SK-N-SH treated with all-trans-retinoic acid at 6 μM for 48 hours (cell line): ENCODE data around the gene MR1.

Experiments
- ATAC-seq: fragments of 200-7000 bp; cut with Tn5 transposase; 3 replicates; pipeline ENCODE4 v1.9.1; 2020; ENCODE audit warnings: mild to moderate bottlenecking, moderate library complexity
- ARNTL ChIP-seq: fragments of 450-650 bp; formaldehyde crosslinking; IDR thresholded peaks from 2 replicates; pipeline ENCODE4 v1.5.0; 2020; ENCODE audit warnings: low read depth, mild to moderate bottlenecking, moderate library complexity, borderline replicate concordance
- ESRRG ChIP-seq: fragments of 250-450 bp; sonication (Bioruptor Pico); IDR thresholded peaks from 2 replicates; pipeline ENCODE4 v1.6.1; 2021; ENCODE audit warnings: mild to moderate bottlenecking
- ISL1 ChIP-seq: fragments of 250-450 bp; sonication (Bioruptor Pico); IDR thresholded peaks from 2 replicates; pipeline ENCODE4 v2.1.2; 2022; ENCODE audit warnings: mild to moderate bottlenecking, moderate library complexity
- OSR1 ChIP-seq: fragments of 250-450 bp; sonication (Bioruptor Pico); IDR thresholded peaks from 2 replicates; pipeline ENCODE4 v1.8.0; 2022; ENCODE audit warnings: moderate library complexity, mild to moderate bottlenecking, inconsistent platforms
- RARB ChIP-seq: fragments of 250-450 bp; sonication (Bioruptor Pico); IDR thresholded peaks from 2 replicates; pipeline ENCODE4 v1.8.0; 2021; ENCODE audit warnings: mild to moderate bottlenecking, moderate library complexity
- SNAI2 ChIP-seq: fragments of 250-450 bp; sonication (Bioruptor Pico); IDR thresholded peaks from 2 replicates; pipeline ENCODE4 v1.5.0; 2020; ENCODE audit warnings: mild to moderate bottlenecking, moderate library complexity
- TCF4 ChIP-seq: fragments of 250-450 bp; sonication (Bioruptor Pico); IDR thresholded peaks from 2 replicates; pipeline ENCODE4 v1.8.0; 2021; ENCODE audit warnings: mild to moderate bottlenecking, moderate library complexity, borderline replicate concordance
- TOX ChIP-seq: fragments of 250-450 bp; sonication (Bioruptor Pico); IDR thresholded peaks from 2 replicates; pipeline ENCODE4 v1.8.0; 2021; ENCODE audit warnings: mild to moderate bottlenecking, moderate library complexity, borderline replicate concordance
- ZC3H10 ChIP-seq: fragments of 250-450 bp; sonication (Bioruptor Pico); IDR thresholded peaks from 2 replicates; pipeline ENCODE4 v1.5.1; 2021; ENCODE audit warnings: mild to moderate bottlenecking, moderate library complexity
- ZFP3 ChIP-seq: fragments of 250-450 bp; sonication (Bioruptor Pico); IDR thresholded peaks from 2 replicates; pipeline ENCODE4 v1.5.0; 2020; ENCODE audit warnings: mild to moderate bottlenecking, moderate library complexity
- ZFP30 ChIP-seq: fragments of 450-650 bp; formaldehyde crosslinking; IDR thresholded peaks from 2 replicates; pipeline ENCODE4 v1.5.0; 2022; ENCODE audit warnings: mild to moderate bottlenecking, moderate library complexity
- ZNF565 ChIP-seq: fragments of 450-650 bp; formaldehyde crosslinking; conservative IDR thresholded peaks from 2 replicates; pipeline ENCODE4 v1.5.0; 2020; ENCODE audit warnings: low read depth, mild to moderate bottlenecking, moderate library complexity
- ZNF70 ChIP-seq: fragments of 450-650 bp; formaldehyde crosslinking; IDR thresholded peaks from 2 replicates; pipeline ENCODE4 v1.5.0; 2020; ENCODE audit warnings: mild to moderate bottlenecking, moderate library complexity
- ZNF8 ChIP-seq: fragments of 450-650 bp; formaldehyde crosslinking; IDR thresholded peaks from 2 replicates; pipeline ENCODE4 v1.5.0; 2020; ENCODE audit warnings: mild to moderate bottlenecking, moderate library complexity
- TF ChIP-seq, protein P1 (sequence below): fragments of 250-450 bp; sonication (Bioruptor Pico); IDR thresholded peaks from 2 replicates; pipeline ENCODE4 v1.8.0; 2021; ENCODE audit warnings: low read depth, mild to moderate bottlenecking, moderate library complexity, borderline replicate concordance
- TF ChIP-seq, protein P2 (sequence below): fragments of 250-450 bp; sonication (Bioruptor Pico); IDR thresholded peaks from 2 replicates; pipeline ENCODE4 v1.5.1; 2021; ENCODE audit warnings: mild to moderate bottlenecking, moderate library complexity
- TF ChIP-seq, protein P3 (sequence below): fragments of 250-450 bp; sonication (Bioruptor Pico); IDR thresholded peaks from 2 replicates; pipeline ENCODE4 v1.5.1; 2020; ENCODE audit warnings: low read depth, mild to moderate bottlenecking, moderate library complexity
- TF ChIP-seq, protein P4 (sequence below): fragments of 250-450 bp; sonication (Bioruptor Pico); IDR thresholded peaks from 2 replicates; pipeline ENCODE4 v1.8.0; 2020; ENCODE audit warnings: mild to moderate bottlenecking, moderate library complexity, borderline replicate concordance

Gene MR1

DNA sequence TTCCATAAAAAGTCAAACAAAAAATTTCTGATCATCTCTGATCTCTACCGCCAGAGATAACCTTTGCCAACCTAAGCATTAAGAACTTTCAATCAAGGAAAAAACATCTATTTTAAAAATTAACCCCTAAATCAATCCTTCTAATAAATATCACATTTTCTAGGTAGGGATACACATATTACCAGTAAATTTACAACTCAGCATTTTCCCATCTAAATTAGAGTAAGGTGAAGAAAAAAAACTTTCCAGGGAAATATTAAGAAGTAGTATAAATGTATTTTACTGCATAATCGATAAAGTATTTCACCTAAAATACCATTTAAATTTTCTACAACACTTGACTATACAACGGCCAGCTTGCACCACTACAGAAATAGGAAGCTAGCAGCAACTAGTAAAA is 12.6 kb upstream of the MR1 start (continued):
- TF ChIP-seq, protein P1, sequence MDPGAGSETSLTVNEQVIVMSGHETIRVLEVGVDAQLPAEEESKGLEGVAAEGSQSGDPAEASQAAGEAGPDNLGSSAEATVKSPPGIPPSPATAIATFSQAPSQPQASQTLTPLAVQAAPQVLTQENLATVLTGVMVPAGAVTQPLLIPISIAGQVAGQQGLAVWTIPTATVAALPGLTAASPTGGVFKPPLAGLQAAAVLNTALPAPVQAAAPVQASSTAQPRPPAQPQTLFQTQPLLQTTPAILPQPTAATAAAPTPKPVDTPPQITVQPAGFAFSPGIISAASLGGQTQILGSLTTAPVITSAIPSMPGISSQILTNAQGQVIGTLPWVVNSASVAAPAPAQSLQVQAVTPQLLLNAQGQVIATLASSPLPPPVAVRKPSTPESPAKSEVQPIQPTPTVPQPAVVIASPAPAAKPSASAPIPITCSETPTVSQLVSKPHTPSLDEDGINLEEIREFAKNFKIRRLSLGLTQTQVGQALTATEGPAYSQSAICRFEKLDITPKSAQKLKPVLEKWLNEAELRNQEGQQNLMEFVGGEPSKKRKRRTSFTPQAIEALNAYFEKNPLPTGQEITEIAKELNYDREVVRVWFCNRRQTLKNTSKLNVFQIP (CRISPR knock-in tag), result no peak
- TF ChIP-seq ESRRG (no peak), TCF4 (CRISPR knock-in tag) (no peak), ZNF8 (CRISPR knock-in tag) (no peak), OSR1 (CRISPR knock-in tag) (no peak), ISL1 (no peak)

DNA sequence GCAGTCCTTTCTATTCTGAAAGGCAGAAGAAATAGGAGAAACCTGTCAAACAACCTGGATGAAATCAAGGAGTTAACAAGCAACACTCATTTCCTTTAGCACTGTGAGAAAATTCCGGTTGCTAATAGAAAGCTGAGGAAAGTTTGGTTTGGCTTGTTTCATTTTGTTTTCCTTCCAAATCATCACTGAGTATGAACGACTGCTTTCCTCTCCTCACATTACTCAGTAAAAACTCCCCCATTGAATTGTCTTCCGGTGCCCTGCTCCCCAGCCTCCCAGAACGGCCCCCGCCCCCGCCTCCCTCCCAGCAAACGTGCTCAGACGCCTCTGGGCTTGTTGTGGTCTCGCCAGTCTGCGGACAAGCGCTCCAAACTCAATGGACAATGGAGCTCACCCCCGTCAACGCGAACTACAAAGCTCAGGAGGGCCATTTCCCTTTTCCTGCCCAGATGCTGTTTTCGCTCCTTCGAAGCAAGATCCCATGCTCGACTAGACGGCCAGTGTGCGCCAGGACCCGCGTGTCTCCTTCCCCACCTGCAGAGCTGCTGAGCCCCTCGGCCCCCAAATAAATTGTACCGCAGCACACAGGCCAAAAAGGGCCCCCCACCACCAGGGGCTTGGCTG is 11.9 kb upstream of the MR1 start:
- peak; percentile 70 for ATAC-seq
- no peak for TF ChIP-seq ESRRG
- TF ChIP-seq, protein P2, sequence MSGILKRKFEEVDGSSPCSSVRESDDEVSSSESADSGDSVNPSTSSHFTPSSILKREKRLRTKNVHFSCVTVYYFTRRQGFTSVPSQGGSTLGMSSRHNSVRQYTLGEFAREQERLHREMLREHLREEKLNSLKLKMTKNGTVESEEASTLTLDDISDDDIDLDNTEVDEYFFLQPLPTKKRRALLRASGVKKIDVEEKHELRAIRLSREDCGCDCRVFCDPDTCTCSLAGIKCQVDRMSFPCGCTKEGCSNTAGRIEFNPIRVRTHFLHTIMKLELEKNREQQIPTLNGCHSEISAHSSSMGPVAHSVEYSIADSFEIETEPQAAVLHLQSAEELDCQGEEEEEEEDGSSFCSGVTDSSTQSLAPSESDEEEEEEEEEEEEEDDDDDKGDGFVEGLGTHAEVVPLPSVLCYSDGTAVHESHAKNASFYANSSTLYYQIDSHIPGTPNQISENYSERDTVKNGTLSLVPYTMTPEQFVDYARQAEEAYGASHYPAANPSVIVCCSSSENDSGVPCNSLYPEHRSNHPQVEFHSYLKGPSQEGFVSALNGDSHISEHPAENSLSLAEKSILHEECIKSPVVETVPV (CRISPR knock-in tag), result no peak
- TF ChIP-seq, protein P1 (CRISPR knock-in tag), result 0 out of 2 replicates have a peak, but pooled peaks have one; percentile 27

DNA sequence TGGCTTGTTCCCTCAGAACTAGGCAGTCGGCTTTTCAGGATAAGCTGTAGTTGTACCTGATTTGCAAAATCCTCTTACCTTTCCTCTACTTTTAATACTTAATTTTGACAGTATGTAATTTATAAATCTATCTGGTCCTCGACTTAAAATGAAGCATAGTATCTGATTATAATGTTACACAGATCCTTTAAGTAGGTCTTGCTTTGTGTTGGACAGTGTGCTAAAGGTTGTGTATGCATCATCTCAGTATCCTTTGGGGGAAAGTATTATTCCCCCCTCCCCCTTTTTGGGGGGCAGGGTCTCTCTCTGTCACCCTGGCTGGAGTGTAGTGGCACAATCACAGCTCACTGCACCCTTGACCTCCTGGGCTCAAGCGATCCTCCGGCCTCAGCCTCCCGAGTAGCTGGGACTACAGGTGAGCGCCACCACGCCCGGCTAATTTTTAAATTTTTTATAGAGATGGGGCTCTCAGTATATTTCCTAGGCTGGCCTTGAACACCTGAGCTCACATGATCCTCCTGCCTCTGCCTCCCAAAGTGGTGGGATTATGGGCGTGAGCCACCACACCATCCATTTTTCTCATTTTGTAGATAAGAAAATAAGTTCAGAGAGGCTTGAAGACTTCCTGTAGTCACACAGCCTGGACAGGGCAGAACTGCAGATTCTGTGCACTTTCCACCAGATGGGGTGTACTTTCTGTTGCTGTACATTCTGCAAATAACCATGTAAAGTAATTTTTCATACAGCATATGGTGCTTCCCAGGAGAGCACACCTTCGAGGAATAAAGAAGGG is 10.3 kb upstream of the MR1 start:
- ATAC-seq, result no peak
- TF ChIP-seq SNAI2 (CRISPR knock-in tag), result no peak

DNA sequence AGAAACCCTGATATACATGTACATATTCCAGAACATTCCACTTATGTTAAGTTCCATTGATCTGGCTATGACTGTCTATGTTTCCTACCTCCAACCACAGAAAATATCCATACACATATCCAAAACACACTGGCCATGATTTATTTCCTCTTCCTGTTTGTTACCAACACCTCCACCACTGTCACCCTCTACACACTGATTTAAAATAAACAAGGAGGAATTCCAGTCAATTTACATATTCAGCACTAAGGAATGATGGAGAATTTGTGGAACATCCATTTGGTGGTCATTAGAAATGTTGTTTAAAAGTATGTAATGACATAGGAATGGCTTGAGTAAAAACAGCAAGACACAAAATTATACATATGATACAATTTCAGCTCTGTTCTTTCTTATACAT is 5.6 kb upstream of the MR1 start:
- TF ChIP-seq ZC3H10 (CRISPR knock-in tag), result no peak
- no peak for TF ChIP-seq SNAI2 (CRISPR knock-in tag)
- TF ChIP-seq ZNF565 (CRISPR knock-in tag), result no peak
- TF ChIP-seq ZFP30 (CRISPR knock-in tag), result no peak
- TF ChIP-seq, protein P2 (CRISPR knock-in tag), result no peak
- TF ChIP-seq ARNTL (CRISPR knock-in tag), result no peak
- TF ChIP-seq TCF4 (CRISPR knock-in tag), result no peak
- ATAC-seq, result no peak

DNA sequence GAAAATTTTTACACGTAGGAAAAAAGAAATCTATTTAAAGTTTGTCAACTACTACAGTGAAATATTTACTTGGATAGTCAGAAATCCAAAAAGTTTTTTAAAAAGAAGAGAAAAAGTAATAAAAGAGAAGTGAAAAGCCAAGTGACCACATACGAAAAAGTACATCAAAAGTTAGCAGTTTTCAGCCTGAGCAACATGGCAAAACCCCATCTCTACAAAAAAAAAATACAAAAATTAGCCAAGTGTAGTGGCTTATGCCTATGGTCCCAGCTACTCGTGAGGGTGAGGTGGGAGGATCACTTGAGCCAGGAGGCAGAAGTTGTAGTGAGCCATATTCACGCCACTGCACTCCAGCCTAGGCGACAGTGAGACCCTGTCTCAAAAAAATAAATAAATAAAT is 5.2 kb upstream of the MR1 start:
- no peak for ATAC-seq
- TF ChIP-seq ZNF70 (CRISPR knock-in tag), result no peak
- no peak for TF ChIP-seq ZNF565 (CRISPR knock-in tag)
- no peak for TF ChIP-seq ZFP3 (CRISPR knock-in tag)
- no peak for TF ChIP-seq TOX
- TF ChIP-seq, protein P3, sequence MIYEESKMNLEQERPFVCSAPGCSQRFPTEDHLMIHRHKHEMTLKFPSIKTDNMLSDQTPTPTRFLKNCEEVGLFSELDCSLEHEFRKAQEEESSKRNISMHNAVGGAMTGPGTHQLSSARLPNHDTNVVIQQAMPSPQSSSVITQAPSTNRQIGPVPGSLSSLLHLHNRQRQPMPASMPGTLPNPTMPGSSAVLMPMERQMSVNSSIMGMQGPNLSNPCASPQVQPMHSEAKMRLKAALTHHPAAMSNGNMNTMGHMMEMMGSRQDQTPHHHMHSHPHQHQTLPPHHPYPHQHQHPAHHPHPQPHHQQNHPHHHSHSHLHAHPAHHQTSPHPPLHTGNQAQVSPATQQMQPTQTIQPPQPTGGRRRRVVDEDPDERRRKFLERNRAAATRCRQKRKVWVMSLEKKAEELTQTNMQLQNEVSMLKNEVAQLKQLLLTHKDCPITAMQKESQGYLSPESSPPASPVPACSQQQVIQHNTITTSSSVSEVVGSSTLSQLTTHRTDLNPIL, result no peak
- TF ChIP-seq, protein P4, sequence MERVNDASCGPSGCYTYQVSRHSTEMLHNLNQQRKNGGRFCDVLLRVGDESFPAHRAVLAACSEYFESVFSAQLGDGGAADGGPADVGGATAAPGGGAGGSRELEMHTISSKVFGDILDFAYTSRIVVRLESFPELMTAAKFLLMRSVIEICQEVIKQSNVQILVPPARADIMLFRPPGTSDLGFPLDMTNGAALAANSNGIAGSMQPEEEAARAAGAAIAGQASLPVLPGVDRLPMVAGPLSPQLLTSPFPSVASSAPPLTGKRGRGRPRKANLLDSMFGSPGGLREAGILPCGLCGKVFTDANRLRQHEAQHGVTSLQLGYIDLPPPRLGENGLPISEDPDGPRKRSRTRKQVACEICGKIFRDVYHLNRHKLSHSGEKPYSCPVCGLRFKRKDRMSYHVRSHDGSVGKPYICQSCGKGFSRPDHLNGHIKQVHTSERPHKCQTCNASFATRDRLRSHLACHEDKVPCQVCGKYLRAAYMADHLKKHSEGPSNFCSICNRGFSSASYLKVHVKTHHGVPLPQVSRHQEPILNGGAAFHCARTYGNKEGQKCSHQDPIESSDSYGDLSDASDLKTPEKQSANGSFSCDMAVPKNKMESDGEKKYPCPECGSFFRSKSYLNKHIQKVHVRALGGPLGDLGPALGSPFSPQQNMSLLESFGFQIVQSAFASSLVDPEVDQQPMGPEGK (CRISPR knock-in tag), result no peak
- TF ChIP-seq, protein P2 (CRISPR knock-in tag), result no peak
- TF ChIP-seq TCF4 (CRISPR knock-in tag), result no peak
- TF ChIP-seq, protein P1 (CRISPR knock-in tag), result no peak
- TF ChIP-seq RARB (CRISPR knock-in tag), result no peak
- TF ChIP-seq OSR1 (CRISPR knock-in tag), result no peak
